DMS79 (cell line): ENCODE results near the gene CPEB1.

Experiments used
- DNase-seq: peaks from one replicate; lab custom pipeline; 2025; lab: John Stamatoyannopoulos, UW

Gene CPEB1

GRCh38 chr15:82647045-82647834 lies at the start of gene CPEB1:
CPEB1 (minus strand) TSS chr15:82647363; CDS start chr15:82628459, 18,904 bp downstream.
- DNase-seq, result no peak

DNA sequence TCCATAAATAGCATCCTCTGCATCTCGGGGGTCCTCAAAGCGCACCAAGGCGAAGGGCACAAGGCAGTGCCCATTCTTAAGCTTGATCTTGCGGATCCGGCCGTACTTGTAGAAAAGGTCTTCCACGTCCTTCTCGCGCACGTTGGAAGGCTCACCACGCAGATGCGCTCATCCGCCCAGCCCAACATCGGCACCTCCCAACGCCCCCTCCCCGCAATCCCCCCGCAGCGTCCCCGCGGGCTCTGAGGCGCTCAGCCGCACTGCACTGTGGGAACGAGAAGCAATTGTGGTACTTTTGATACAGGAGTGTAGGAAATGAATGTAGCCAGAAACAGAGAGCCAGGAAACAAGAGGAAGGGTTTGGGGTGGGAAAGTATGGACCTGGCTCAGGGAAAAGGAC lies 45.0 kb upstream of the CPEB1 start:
- no peak for DNase-seq

DNA sequence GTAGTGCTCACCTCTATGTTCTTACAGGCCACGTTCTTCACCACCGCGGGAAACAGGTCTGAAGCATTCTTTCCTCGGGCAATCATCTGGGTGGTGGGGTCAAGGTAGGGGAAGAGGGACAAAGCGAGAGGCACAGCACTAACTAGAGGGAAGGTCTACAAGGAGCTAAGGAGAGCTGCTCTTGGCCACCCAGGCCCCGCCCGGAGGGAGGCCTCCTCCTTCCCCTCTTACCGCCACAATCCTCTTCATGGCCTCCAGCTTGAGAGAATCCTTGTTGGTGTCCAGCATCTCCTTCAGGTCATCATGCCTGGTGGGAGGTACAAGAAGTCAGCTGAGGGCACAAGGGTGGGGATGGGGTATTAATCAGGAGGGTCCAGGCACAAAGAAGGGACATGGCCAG lies 42.0 kb upstream of the CPEB1 start:
- DNase-seq, result no peak

- no peak for DNase-seq
These were observed 41.5 kb upstream of the CPEB1 start for GRCh38 chr15:82688691-82689090.

GRCh38 chr15:82681371-82681770 lies 34.2 kb upstream of the CPEB1 start:
- DNase-seq, result no peak

DNA sequence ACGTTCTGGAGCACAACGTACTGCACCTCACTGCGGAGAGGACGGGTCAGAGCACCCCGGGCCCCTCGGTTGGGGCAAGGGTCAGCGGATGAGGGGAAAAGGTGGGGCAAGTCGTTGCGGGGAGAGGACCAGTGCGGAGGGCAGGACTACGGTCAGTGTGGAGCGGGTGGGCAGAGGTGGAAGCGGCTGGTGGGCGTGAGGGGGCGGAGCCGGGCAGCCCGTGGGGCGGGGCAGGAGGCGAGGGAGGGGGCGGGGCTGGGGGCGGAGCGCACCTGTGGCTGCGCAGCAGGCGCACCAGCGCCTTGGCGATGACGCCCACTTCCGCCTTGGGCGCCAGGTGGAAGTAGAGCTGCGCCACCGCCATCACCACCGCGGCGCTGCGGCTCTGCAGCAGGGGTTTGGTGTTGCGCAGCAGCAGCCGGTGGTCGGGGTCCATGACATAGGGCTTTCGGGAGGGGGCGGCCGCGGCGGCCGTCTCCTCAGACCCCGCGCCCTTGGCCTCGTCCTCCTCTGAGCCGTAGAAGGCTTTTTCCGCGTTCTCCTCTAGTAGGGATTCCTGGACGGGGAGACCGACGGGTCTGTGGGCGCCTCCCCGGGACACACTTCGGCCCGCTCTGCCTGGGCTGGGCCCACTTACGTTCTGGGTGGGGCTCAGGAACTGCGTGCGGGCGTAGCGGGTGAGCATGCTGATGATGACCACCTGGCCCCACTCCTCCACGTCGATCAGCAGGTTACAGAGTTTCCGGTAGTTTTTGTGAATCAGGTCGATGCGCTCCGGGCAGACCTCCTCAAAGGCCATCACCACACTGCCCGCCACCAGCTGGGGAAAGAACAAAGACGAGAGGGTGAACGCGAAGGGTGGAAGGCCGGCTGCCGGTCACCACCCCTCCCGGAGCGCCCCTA lies 33.3 kb upstream of the CPEB1 start:
- no peak for DNase-seq

DNA sequence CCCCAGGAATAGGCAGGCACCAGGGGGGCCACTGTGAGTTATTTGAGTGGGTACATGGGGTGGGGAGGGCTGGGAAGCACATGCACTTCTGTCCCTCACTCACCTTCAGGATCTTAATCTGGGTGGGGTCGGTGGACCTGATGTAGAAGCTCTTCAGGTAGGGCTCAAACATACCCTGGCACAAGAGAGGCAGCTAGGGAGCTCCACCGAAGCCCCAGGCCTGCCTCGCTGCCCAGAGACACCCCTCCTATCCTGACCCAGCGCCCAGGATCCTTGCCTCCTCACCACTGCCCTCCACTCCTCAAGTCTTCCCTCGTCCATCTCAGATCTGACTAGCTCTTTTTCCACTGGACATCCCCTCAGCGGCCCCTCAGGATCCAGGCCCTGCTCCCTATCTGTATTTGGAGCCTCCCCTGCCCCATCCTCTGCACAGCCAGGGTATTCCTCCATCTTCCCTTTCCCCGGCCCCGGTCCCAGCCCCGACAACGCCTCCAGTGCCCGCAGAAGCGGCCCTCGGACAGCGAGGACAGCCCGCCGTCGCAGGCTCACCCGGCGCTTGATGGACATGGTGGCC lies 32.5 kb upstream of the CPEB1 start:
- DNase-seq, result no peak

- DNase-seq, result no peak
These were observed 30.7 kb upstream of the CPEB1 start for GRCh38 chr15:82677720-82678323.

DNA sequence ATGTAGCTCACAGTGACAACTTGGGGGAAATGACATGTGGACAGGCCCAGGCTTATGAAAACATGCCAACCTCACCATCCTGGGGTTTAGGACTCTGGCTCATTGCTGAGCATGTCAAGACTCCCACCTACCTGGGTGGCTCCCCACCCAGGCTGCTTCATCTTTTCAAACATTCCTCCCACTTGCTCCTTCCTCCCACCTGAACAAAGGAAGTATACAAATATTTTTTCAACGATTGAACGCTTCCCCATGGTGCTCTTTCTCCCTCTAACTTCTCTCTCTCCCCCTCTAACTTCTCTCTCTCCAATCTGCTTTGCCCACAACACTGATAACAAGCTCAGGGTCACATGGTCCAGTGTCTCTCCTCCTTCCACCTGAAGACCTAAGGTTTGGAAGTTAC lies 27.7 kb upstream of the CPEB1 start:
- DNase-seq, result no peak

GRCh38 chr15:82670699-82671098 lies 23.5 kb upstream of the CPEB1 start:
- DNase-seq, result no peak

DNA sequence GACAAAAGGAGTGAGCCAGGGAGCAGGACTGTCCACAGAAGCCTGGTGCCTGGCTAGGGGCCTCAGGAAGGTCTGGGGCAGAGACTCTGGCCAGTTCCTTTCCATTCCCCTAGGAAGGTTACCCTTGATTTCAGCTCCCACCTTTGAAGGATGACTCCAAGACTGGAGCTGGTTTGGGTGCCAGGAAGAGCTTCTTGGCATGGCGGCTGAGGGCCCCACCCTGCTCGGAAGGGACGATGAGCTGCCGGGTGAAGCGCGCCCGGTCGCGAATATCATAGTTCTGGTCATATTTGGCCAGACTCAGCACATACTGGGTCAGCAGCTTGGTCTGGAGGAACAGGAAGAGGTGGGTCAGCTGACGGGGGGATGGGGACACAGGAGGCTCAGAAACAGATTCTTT lies 19.4 kb upstream of the CPEB1 start:
- no peak for DNase-seq

DNA sequence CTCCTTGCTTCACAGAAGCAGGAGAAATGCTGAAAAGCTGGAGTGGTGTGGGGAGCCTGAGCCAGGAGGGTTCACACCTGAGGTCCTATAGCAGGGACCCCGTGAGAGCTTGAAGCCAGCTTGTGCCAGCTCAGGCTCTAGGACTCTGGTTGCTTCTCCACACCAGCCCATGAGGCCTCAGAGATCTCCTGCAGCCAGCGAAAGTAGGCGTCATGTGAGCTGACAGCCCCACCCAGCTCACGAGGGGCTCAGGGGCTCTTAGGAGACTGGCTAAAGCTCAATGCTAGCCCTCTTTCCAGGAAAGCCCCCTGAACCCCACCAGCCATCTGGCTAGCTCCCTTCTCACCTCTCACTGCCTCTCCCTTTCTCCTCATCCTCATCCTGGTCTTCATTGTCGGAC lies 16.9 kb upstream of the CPEB1 start:
- DNase-seq, result no peak

GRCh38 chr15:82663186-82663600 lies 16.0 kb upstream of the CPEB1 start:
- DNase-seq, result no peak

- no peak for DNase-seq
These were observed 15.5 kb upstream of the CPEB1 start for GRCh38 chr15:82662641-82663040.

- no peak for DNase-seq
These were observed 13.2 kb upstream of the CPEB1 start for GRCh38 chr15:82660378-82660777.

GRCh38 chr15:82656641-82657266 lies 9.6 kb upstream of the CPEB1 start:
- no peak for DNase-seq

- DNase-seq, result no peak
These were observed 8.4 kb upstream of the CPEB1 start for GRCh38 chr15:82655606-82656005.

DNA sequence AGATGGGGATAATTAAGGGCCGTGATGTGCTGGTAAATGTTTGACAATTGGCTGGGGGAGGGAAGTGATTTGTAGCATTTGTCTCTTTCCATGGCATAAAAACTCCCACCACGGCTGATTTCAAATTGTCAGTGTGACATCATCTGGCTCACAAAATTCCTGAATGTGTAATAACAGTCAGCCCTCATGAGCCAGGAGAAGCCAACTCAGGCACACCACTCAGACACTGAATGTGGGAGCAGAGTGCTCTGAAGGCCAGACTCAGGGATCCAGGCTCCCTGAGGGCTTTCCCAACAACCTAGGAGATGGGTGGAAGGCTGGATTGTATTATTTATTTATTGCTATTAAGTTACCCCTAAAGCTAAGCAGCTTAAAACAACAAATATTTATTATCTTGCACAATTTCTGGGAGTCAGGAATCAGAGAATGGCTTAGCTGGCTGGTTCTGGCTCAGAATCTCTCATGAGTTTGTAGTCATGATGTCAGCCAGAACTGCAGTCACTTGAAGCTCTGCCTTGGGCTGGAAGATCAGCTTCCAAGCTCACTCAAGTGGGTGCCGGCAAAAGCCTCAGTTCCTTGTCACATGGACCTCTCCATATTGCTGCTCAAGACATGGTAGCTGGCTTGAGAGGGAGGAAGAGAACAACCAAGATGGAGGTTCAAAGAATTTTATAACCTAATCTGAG lies 6.5 kb upstream of the CPEB1 start:
- no peak for DNase-seq

DNA sequence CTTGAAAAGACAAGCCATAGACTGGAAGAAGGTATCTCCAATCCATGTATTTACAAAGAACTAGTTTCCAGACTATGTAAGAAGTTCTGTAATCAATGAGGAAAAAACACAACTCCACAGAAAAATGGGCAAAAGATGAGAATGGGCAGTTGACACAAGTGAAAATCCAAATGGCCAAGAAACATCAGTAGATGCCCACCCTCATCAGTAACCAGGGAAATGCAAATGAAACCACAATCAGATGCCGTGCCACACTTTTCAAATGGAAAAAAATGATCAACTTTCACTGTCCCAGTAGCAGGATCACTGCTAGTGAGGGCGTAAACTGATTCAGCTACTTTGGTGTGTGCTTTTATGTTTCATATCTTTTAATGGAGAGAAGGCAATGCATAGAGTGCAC lies 4.5 kb upstream of the CPEB1 start:
- DNase-seq, result no peak

GRCh38 chr15:82650046-82650670 lies 3.0 kb upstream of the CPEB1 start:
- DNase-seq, result no peak
